SJCRH30 (cell line): Measurements from ENCODE around the gene RHOXF2B. TPM values are rescaled to one million over a fixed set of nuclear protein-coding genes. Genes with fewer than 3 reads are reported as not detected.
"Not testable (repeated sequence)": the region's sequence is repeated elsewhere in the genome, so short reads cannot be mapped to it uniquely, and the experiment has no call there.

Experiments
- DNase-seq, 2 experiments: peaks; one replicate each; pipeline ENCODE4 v3.0.0-alpha.2; 2015 to 2020
- H3K27ac ChIP-seq: fragments of 250-450 bp; sonication (Bioruptor Pico); 2 replicates; pipeline ENCODE4 v1.5.1; 2020; ENCODE audit warnings: mild to moderate bottlenecking, moderate library complexity
- H3K27me3 ChIP-seq: fragments of 250-450 bp; sonication (Bioruptor Pico); 2 replicates; pipeline ENCODE4 v1.5.1; 2020; ENCODE audit warnings: mild to moderate bottlenecking, moderate library complexity
- H3K36me3 ChIP-seq: fragments of 250-450 bp; sonication (Bioruptor Pico); 2 replicates; pipeline ENCODE4 v1.5.1; 2020; ENCODE audit warnings: mild to moderate bottlenecking, moderate library complexity
- H3K4me1 ChIP-seq: fragments of 250-450 bp; sonication (Bioruptor Pico); 2 replicates; pipeline ENCODE4 v1.5.1; 2020; ENCODE audit warnings: mild to moderate bottlenecking, moderate library complexity
- H3K4me3 ChIP-seq: fragments of 250-450 bp; sonication (Bioruptor Pico); 2 replicates; pipeline ENCODE4 v1.5.1; 2020; ENCODE audit warnings: mild to moderate bottlenecking, moderate library complexity
- H3K9me3 ChIP-seq: fragments of 250-450 bp; sonication (Bioruptor Pico); replicated peaks from 2 replicates; pipeline ENCODE4 v1.5.1; 2020; ENCODE audit warnings: mild to moderate bottlenecking, moderate library complexity
- total RNA-seq: library from RNA; depleted of rRNA; stranded (reverse); fragments of >200 nt; shearing (Covaris generic); gene quantifications from 2 replicates; pipeline ENCODE4 v1.2.3, GENCODE V29; 2014; rRNA removed

The RHOXF2B gene
- total RNA-seq, 1 experiment from 2014 or later: not detected

GRCh38 chrX:120039087-120039733 lies 38.3 kb downstream of the RHOXF2B start:
- not testable (repeated sequence) for H3K4me1 ChIP-seq, DNase-seq, H3K27me3 ChIP-seq, H3K27ac ChIP-seq, H3K9me3 ChIP-seq, H3K4me3 ChIP-seq, H3K36me3 ChIP-seq

DNA sequence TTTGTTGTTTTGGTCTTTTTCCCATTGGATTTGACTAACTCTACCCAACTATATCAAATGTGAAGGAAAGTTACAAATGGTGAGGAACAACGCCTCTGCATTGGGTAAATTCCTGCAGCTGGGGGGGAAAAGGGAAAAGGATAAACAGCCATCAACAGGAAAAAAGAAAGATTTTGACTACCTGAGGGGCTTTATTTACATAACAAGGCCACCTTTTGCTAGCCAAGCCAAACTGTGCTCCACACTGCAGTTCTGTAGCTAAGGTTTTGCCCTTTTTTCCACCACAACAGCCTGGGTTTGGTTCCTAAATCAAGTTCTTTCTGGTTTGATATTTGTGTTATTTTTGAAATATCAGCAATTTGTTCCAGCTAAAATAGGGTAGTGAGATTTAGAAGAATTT lies 40.8 kb downstream of the RHOXF2B start:
- no peak overlapping the region for H3K4me3 ChIP-seq
- H3K27me3 ChIP-seq: peaks cover 5% of the 10 kb centered on the region; the same call in 1 of the 2 replicates
- H3K36me3 ChIP-seq: no peaks in the 10 kb centered on the region
- H3K4me1 ChIP-seq: no peaks in the 10 kb centered on the region
- DNase-seq: no peak
- no peak overlapping the region for H3K27ac ChIP-seq
- H3K9me3 ChIP-seq: no peaks in the 10 kb centered on the region

GRCh38 chrX:120035522-120036309 lies 41.8 kb downstream of the RHOXF2B start:
- not testable (repeated sequence) for H3K27me3 ChIP-seq, H3K4me3 ChIP-seq, H3K9me3 ChIP-seq, H3K4me1 ChIP-seq, H3K36me3 ChIP-seq, DNase-seq, H3K27ac ChIP-seq

- no peaks in the 10 kb centered on the region for H3K36me3 ChIP-seq
- no peak for DNase-seq
- no peaks in the 10 kb centered on the region for H3K9me3 ChIP-seq
- no peaks in the 10 kb centered on the region for H3K4me1 ChIP-seq
- no peak overlapping the region for H3K4me3 ChIP-seq
- no peak overlapping the region for H3K27ac ChIP-seq
- H3K27me3 ChIP-seq: peaks cover 4% of the 10 kb centered on the region; the same call in 1 of the 2 replicates
Observed at GRCh38 chrX:120029354-120029753, 48.1 kb downstream of the RHOXF2B start.

- H3K36me3 ChIP-seq: no peaks in the 10 kb centered on the region
- no peaks in the 10 kb centered on the region for H3K9me3 ChIP-seq
- no peak overlapping the region for H3K4me3 ChIP-seq
- H3K27me3 ChIP-seq: 0 out of 2 replicates have a peak, but pooled peaks cover 12% of the 10 kb centered on the region
- DNase-seq: no peak
- no peaks in the 10 kb centered on the region for H3K4me1 ChIP-seq
- no peak overlapping the region for H3K27ac ChIP-seq
Observed at GRCh38 chrX:120023259-120023658, 54.2 kb downstream of the RHOXF2B start.

- no peak overlapping the region for H3K4me3 ChIP-seq
- no peaks in the 10 kb centered on the region for H3K36me3 ChIP-seq
- no peaks in the 10 kb centered on the region for H3K4me1 ChIP-seq
- H3K27me3 ChIP-seq: 0 out of 2 replicates have a peak, but pooled peaks cover 12% of the 10 kb centered on the region
- DNase-seq: no peak
- no peaks in the 10 kb centered on the region for H3K9me3 ChIP-seq
- no peak overlapping the region for H3K27ac ChIP-seq
Observed at GRCh38 chrX:120022763-120023162, 54.7 kb downstream of the RHOXF2B start.

Other genes with a start within 250 kb of the RHOXF2B start
- gene UPF3B, start 224.7 kb downstream of the RHOXF2B start, total RNA-seq: 25.1 and 33.9 TPM in 2 replicates
- 48.5 and 51.9 TPM in 2 replicates for gene RNF113A, start 206.0 kb downstream of the RHOXF2B start, total RNA-seq
- 278 and 293 TPM in 2 replicates for gene NDUFA1, start 205.9 kb downstream of the RHOXF2B start, total RNA-seq
- not detected in 2 replicates for gene AKAP14, start 181.8 kb downstream of the RHOXF2B start, total RNA-seq
- gene NKAP, start 133.9 kb downstream of the RHOXF2B start, total RNA-seq: 14.2 and 15.3 TPM in 2 replicates
- gene RHOXF1, start 38.2 kb upstream of the RHOXF2B start, total RNA-seq: not detected in 2 replicates
- not detected in 2 replicates for gene RHOXF2, start 80.9 kb upstream of the RHOXF2B start, total RNA-seq
- gene ZBTB33, start 173.1 kb upstream of the RHOXF2B start, total RNA-seq: 63.9 and 70.5 TPM in 2 replicates
- gene TMEM255A, start 233.8 kb upstream of the RHOXF2B start, total RNA-seq: 0.06 TPM in 1 of 2 replicates, not detected in the other